ENCODE measurements around the gene KISS1R. TPM values are rescaled to one million over a fixed set of nuclear protein-coding genes. Genes with fewer than 3 reads are reported as not detected.

KISS1R gene
- total and polyA plus RNA-seq, 2 donors (not counting 1 experiment from before 2014, with no cell fraction given) = not detected

DNA sequence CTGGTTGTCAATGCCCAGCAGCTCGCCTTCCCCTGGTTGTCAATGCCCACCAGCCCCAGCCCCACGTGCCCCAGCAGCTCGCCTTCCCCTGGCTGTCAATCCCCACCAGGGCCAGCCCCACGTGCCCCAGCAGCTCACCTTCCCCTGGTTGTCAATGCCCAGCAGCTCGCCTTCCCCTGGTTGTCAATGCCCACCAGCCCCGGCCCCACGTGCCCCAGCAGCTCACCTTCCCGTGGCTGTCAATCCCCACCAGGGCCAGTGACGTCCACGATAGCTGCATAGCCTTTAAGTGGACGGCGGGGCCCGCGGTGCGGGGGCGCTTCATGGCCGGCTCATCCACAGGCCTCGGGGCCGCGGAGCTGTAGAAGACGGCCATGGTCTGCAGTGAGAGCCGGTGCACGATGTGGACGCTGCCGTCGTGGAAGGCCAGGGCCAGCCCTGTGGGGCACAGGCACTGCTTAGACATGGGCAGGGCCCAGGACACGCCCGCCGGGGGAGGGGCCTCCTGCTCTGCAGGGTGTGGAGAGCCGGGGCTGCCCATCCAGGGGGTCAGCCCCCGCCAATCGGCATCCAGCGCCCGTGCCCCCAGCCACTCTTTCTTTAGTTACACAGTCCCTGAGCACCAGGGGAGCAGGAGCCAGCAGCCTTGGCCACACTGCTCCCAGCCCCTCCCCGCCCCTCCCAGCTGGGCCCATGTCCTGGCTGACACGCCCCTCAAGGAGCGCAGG lies 37.3 kb upstream of the KISS1R start:
- Histone ChIP-seq H3K79me2 (ENCODE audit: control insufficient read depth, insufficient read depth, low read length) (no peaks in the 10 kb centered on the region), H4K20me1 (ENCODE audit: control insufficient read depth, extremely low read depth, insufficient read depth, low read length) (no peaks in the 10 kb centered on the region), H3K9me3 (ENCODE audit: control insufficient read depth, insufficient read depth, low read depth, low read length) (no peaks in the 10 kb centered on the region), H2AFZ (ENCODE audit: low read length) (no peak overlapping the region), H3K4me1 (ENCODE audit: control insufficient read depth, extremely low read depth, insufficient read depth, low read length) (no peaks in the 10 kb centered on the region), H3K27ac (ENCODE audit: insufficient read depth, low read length) (no peak overlapping the region), H3K4me2 (ENCODE audit: extremely low read depth, insufficient read depth, low read length) (no peak overlapping the region), H3K9ac (ENCODE audit: insufficient read depth, low read length) (no peak overlapping the region), H3K27me3 (ENCODE audit: control insufficient read depth, insufficient read depth, low read length) (no peaks in the 10 kb centered on the region), H3K4me3 (replicated peaks in 1 of 4; ENCODE audit: control extremely low read depth in 1 of 4, insufficient read depth in 1 of 4, low read depth in 3 of 4, low read length in 4 of 4) (no peak overlapping the region), H3K36me3 (ENCODE audit: control insufficient read depth, insufficient read depth, low read length) (peaks cover 40% of the 10 kb centered on the region)
- TF ChIP-seq, protein P1, sequence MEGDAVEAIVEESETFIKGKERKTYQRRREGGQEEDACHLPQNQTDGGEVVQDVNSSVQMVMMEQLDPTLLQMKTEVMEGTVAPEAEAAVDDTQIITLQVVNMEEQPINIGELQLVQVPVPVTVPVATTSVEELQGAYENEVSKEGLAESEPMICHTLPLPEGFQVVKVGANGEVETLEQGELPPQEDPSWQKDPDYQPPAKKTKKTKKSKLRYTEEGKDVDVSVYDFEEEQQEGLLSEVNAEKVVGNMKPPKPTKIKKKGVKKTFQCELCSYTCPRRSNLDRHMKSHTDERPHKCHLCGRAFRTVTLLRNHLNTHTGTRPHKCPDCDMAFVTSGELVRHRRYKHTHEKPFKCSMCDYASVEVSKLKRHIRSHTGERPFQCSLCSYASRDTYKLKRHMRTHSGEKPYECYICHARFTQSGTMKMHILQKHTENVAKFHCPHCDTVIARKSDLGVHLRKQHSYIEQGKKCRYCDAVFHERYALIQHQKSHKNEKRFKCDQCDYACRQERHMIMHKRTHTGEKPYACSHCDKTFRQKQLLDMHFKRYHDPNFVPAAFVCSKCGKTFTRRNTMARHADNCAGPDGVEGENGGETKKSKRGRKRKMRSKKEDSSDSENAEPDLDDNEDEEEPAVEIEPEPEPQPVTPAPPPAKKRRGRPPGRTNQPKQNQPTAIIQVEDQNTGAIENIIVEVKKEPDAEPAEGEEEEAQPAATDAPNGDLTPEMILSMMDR (conservative IDR thresholded peaks at IDR 0.05 in 1 of 2, IDR thresholded peaks at IDR 0.05 in 1 of 2; ENCODE audit: low read depth in 1 of 2, low read length in 2 of 2) = no peak
- no peak for DNase-seq (ENCODE audit: low read depth in 2 of 2)

DNA sequence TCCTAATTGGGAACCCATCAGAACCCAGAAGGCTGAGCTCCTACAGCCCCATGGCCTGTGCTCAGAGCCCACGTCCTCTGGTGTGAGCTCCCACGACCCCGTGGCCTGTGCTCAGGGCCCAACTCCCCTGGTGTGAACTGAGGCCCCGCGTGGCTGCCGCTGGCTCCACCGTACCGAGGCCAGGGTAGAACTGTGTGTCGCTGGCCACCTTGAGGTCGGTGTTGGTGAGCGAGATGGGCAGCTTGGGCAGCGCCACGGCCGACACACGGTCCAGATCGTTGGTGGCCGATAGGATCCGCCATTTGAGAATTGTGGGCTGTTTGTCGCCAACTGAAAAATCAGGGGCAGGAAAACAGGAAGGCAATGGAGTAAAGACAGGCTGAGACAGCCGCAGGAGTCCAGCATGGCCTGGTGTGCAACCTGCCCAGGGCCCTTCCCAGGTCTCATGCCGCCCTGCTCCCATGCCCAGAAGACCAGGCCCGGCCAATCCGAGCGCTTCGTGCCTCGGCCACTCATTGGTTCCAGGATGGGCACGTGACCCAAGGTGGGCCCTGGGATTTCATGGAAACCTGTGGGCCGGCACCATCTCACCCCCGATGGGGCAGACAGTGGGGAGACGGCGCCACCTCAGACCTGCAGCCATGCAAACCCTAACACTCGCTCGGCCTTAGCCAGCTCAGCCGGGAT lies 35.6 kb upstream of the KISS1R start:
- DNase-seq (ENCODE audit: low read depth in 2 of 2) = no peak
- no peaks in the 10 kb centered on the region for H3K79me2 ChIP-seq (ENCODE audit: control insufficient read depth, insufficient read depth, low read length)
- no peak overlapping the region for H3K4me3 ChIP-seq (replicated peaks in 1 of 4; ENCODE audit: control extremely low read depth in 1 of 4, insufficient read depth in 1 of 4, low read depth in 3 of 4, low read length in 4 of 4)
- H3K4me2 ChIP-seq (ENCODE audit: extremely low read depth, insufficient read depth, low read length) = no peak overlapping the region
- no peaks in the 10 kb centered on the region for H3K4me1 ChIP-seq (ENCODE audit: control insufficient read depth, extremely low read depth, insufficient read depth, low read length)
- no peaks in the 10 kb centered on the region for H4K20me1 ChIP-seq (ENCODE audit: control insufficient read depth, extremely low read depth, insufficient read depth, low read length)
- no peaks in the 10 kb centered on the region for H3K27me3 ChIP-seq (ENCODE audit: control insufficient read depth, insufficient read depth, low read length)
- no peaks in the 10 kb centered on the region for H3K9me3 ChIP-seq (ENCODE audit: control insufficient read depth, insufficient read depth, low read depth, low read length)
- no peak overlapping the region for H3K27ac ChIP-seq (ENCODE audit: insufficient read depth, low read length)
- TF ChIP-seq EZH2 (IDR thresholded peaks at IDR 0.05; ENCODE audit: low read length, missing control alignments) = no peak
- TF ChIP-seq, protein P1 (conservative IDR thresholded peaks at IDR 0.05 in 1 of 2, IDR thresholded peaks at IDR 0.05 in 1 of 2; ENCODE audit: low read depth in 1 of 2, low read length in 2 of 2) = no peak
- no peak overlapping the region for H3K9ac ChIP-seq (ENCODE audit: insufficient read depth, low read length)
- peaks cover 46% of the 10 kb centered on the region for H3K36me3 ChIP-seq (ENCODE audit: control insufficient read depth, insufficient read depth, low read length)
- no peak overlapping the region for H2AFZ ChIP-seq (ENCODE audit: low read length)

DNA sequence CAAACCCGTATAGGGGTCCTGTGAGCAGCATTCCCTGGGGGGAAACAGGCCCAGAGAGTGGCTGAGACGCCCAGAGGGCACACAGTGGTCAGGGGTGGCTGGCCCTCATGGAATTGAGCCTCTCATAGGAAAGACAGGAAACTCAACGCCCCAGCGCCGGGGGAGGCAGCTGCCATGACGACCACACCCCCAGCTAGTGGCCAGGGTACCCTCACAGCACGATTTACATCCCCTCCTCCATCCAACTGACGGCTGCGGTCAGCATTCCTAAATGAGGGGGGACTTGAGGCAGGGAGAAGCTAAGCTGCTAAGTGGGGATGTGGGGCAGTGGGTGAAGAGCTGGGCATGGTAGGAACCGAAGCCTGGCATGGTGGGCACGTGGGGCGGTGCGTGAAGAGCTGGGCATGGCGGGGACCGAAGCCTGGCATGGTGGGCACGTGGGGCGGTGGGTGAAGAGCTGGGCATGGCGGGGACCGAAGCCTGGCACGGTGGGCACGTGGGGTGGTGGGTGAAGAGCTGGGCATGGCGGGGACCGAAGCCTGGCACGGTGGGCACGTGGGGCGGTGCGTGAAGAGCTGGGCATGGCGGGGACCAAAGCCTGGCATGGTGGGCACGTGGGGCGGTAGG lies 34.1 kb upstream of the KISS1R start:
- Histone ChIP-seq H3K9ac (ENCODE audit: insufficient read depth, low read length) (no peak overlapping the region), H3K4me1 (ENCODE audit: control insufficient read depth, extremely low read depth, insufficient read depth, low read length) (no peaks in the 10 kb centered on the region), H3K9me3 (ENCODE audit: control insufficient read depth, insufficient read depth, low read depth, low read length) (no peaks in the 10 kb centered on the region), H3K4me3 (replicated peaks in 1 of 4; ENCODE audit: control extremely low read depth in 1 of 4, insufficient read depth in 1 of 4, low read depth in 3 of 4, low read length in 4 of 4) (no peak overlapping the region), H3K27me3 (ENCODE audit: control insufficient read depth, insufficient read depth, low read length) (no peaks in the 10 kb centered on the region), H3K79me2 (ENCODE audit: control insufficient read depth, insufficient read depth, low read length) (no peaks in the 10 kb centered on the region), H4K20me1 (ENCODE audit: control insufficient read depth, extremely low read depth, insufficient read depth, low read length) (no peaks in the 10 kb centered on the region), H3K4me2 (ENCODE audit: extremely low read depth, insufficient read depth, low read length) (no peak overlapping the region), H3K36me3 (ENCODE audit: control insufficient read depth, insufficient read depth, low read length) (peaks cover 46% of the 10 kb centered on the region), H3K27ac (ENCODE audit: insufficient read depth, low read length) (no peak overlapping the region), H2AFZ (ENCODE audit: low read length) (no peak overlapping the region)
- TF ChIP-seq, protein P1 (conservative IDR thresholded peaks at IDR 0.05 in 1 of 2, IDR thresholded peaks at IDR 0.05 in 1 of 2; ENCODE audit: low read depth in 1 of 2, low read length in 2 of 2) = no peak
- TF ChIP-seq EZH2 (IDR thresholded peaks at IDR 0.05; ENCODE audit: low read length, missing control alignments) = no peak
- DNase-seq (ENCODE audit: low read depth in 2 of 2) = no peak

Data from fibroblast of lung (primary cell).